ENCODE data around the gene POU5F1. TPM values are rescaled to one million over a fixed set of nuclear protein-coding genes. Genes with fewer than 3 reads are reported as not detected.
"Not testable (repeated sequence)": the region's sequence is repeated elsewhere in the genome, so short reads cannot be mapped to it uniquely, and the experiment has no call there.

The POU5F1 gene
- polyA plus RNA-seq, 6 donors from 2014 or later = 0.25 to 0.40 TPM; not detected in 4

DNA sequence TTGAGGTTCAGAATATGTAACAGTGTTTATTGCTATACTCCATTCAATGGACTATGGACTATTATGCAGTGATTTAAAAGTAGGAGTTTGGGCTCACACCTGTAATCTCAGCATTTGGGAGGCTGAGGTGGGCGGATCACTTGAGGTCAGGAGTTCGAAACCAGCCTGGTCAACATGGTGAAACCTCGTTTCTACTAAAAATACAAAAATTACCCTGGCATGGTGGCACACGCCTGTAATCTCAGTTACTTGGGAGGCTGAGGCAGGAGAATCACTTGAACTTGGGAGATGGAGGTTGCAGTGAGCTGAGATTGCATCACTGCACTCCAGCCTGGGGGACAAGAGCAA lies 28.6 kb upstream of the POU5F1 start:
- H3K4me3 Mint-ChIP-seq = peak overlapping the region in 7 of 8 donors; percentile 37 to 99 (median 76)
- peaks cover 5 to 12% of the 10 kb centered on the region in 2 donors for H3K36me3 Mint-ChIP-seq
- H3K27me3 Mint-ChIP-seq; ATAC-seq (ENCODE audit: low read depth in 2 of 2); H3K9me3 Mint-ChIP-seq; DNase-seq: not testable (repeated sequence)
- peak overlapping the region in 3 of 6 donors; percentile 47 to 94 (median 76) for H3K27ac Mint-ChIP-seq
- H3K4me1 Mint-ChIP-seq = peaks cover 43 to 60% (median 55%) of the 10 kb centered on the region in 3 donors

GRCh38 chr6:31197559-31198305 lies 27.2 kb upstream of the POU5F1 start:
- Mint-ChIP-seq H3K4me1 (peaks cover 35 to 49% (median 46%) of the 10 kb centered on the region in 3 donors), H3K4me3 (peak overlapping the region; percentile 74 to 99 (median 96)), H3K27me3 (no peaks in the 10 kb centered on the region), H3K9me3 (no peaks in the 10 kb centered on the region), H3K36me3 (peaks cover 5 to 12% of the 10 kb centered on the region in 2 donors), H3K27ac (peak overlapping the region; percentile 94 to 100 (median 99))
- peak; percentile 95 for DNase-seq
- ATAC-seq (ENCODE audit: low read depth in 2 of 2) = peak; percentile 79 to 81

DNA sequence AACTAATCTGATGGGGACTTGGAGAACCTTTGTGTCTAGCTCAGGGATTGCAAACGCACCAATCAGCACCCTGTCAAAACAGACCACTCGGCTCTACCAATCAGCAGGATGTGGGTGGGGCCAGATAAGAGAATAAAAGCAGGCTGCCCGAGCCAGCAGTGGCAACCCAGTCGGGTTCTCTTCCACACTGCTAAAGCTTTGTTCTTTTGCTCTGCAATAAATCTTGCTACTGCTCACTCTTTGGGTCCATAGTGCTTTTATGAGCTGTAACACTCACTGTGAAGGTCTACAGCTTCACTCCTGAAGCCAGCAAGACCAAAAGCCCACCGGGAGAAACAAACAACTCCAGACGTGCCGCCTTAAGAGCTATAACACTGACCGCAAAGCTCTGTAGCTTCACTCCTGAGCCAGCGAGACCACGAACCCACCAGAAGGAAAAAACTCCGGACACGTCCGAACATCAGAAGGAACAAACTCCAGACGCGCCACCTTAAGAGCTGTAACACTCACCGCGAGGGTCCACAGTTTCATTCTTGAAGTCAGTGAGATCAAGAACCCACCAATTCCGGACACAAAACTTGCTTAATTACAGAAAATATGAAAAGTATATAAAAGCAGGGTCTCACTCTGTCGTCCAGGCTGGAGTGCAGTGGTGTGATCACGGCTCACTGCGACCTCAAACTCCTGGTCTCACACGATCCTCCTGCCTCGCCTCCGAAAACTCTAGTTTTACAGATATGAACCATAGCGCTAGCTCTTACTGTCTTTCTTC lies 26.0 kb upstream of the POU5F1 start:
- H3K9me3 Mint-ChIP-seq; ATAC-seq (ENCODE audit: low read depth in 2 of 2); DNase-seq; H3K27me3 Mint-ChIP-seq: not testable (repeated sequence)
- Mint-ChIP-seq H3K36me3 (peaks cover 5 to 12% of the 10 kb centered on the region in 2 donors), H3K27ac (peak overlapping the region; percentile 94 to 100 (median 99)), H3K4me1 (peaks cover 25 to 47% (median 42%) of the 10 kb centered on the region in 3 donors), H3K4me3 (peak overlapping the region; percentile 74 to 99 (median 96))

GRCh38 chr6:31195308-31195979 lies 25.0 kb upstream of the POU5F1 start:
- H3K27me3 Mint-ChIP-seq; ATAC-seq (ENCODE audit: low read depth in 2 of 2); H3K9me3 Mint-ChIP-seq; DNase-seq; H3K36me3 Mint-ChIP-seq: not testable (repeated sequence)
- peak overlapping the region in 2 of 8 donors; percentile 74 to 86 for H3K4me3 Mint-ChIP-seq
- peak overlapping the region in 1 of 6 donors; percentile 75 for H3K27ac Mint-ChIP-seq
- H3K4me1 Mint-ChIP-seq = peaks cover 20 to 47% (median 38%) of the 10 kb centered on the region in 3 donors

DNA sequence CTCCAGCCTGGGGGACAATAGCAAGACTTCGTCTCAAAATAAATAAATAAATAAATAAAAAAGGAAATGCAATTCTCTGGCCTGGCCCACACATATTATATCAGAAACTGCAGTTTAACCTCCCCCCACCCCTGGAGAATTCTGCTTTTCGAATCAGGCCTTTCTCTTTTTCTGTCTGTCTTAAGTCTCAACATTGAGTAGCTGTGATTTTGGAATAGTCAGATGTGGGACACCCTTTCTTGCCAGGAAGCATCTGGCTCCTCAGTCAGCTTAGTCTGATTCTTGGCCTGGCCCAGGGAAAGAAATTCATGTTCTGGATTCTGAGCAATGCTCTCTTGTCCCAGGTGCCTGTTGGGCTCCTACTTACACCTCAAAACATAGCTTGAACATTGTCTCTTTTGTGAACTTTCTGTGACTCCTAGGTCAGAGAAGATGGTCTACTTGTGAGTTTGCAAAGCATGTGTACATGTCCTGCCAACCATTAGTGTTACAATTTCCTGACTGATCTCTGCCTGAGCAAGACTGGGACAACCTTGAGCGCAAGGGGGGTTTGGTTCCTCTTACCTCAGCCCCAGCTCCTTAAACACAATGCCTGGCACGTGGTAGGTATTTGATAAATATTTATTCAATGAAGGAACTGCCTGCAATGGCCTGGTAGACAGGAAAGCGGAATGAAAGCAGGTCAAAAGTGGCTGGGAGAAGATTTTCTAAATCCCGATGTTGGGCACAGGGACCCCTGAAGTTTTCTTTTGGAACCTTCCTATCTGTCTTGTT lies 23.8 kb upstream of the POU5F1 start:
- Mint-ChIP-seq H3K4me3 (peak overlapping the region in 4 of 8 donors; percentile 19 to 65 (median 58)), H3K27ac (peak overlapping the region in 4 of 6 donors; percentile 26 to 85 (median 47)), H3K36me3 (peaks cover 5 to 8% of the 10 kb centered on the region in 2 donors), H3K4me1 (peaks cover 20 to 44% (median 35%) of the 10 kb centered on the region in 3 donors), H3K9me3 (no peaks in the 10 kb centered on the region), H3K27me3 (no peaks in the 10 kb centered on the region)
- ATAC-seq (ENCODE audit: low read depth in 2 of 2) (no peak), DNase-seq (no peak)

DNA sequence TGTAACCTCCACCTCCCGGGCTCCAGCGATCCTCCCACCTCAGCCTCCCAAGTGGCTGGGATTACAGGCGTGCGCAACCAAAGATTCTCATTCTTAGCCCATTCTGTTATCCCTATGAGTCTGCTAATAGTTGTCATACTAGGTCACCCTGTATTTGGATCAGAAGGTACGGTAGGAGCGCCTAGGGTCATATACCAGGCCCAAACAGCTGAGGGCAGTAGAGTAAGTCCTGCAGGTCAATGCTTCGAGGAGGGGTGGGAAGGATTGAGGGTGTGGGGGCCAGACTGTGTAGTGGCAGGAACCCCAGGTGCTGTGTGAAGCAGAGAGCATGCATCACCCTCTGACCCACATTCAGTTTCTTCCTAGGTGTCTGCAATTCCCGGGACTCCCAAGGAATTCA lies 22.7 kb upstream of the POU5F1 start:
- no peaks in the 10 kb centered on the region for H3K27me3 Mint-ChIP-seq
- peak overlapping the region in 1 of 6 donors; percentile 38 for H3K27ac Mint-ChIP-seq
- peaks cover 5 to 8% of the 10 kb centered on the region in 2 donors for H3K36me3 Mint-ChIP-seq
- H3K4me3 Mint-ChIP-seq = no peak overlapping the region
- H3K4me1 Mint-ChIP-seq = peaks cover 17 to 36% (median 27%) of the 10 kb centered on the region in 3 donors
- H3K9me3 Mint-ChIP-seq = no peaks in the 10 kb centered on the region
- ATAC-seq (ENCODE audit: low read depth in 2 of 2) (no peak), DNase-seq (no peak)

DNA sequence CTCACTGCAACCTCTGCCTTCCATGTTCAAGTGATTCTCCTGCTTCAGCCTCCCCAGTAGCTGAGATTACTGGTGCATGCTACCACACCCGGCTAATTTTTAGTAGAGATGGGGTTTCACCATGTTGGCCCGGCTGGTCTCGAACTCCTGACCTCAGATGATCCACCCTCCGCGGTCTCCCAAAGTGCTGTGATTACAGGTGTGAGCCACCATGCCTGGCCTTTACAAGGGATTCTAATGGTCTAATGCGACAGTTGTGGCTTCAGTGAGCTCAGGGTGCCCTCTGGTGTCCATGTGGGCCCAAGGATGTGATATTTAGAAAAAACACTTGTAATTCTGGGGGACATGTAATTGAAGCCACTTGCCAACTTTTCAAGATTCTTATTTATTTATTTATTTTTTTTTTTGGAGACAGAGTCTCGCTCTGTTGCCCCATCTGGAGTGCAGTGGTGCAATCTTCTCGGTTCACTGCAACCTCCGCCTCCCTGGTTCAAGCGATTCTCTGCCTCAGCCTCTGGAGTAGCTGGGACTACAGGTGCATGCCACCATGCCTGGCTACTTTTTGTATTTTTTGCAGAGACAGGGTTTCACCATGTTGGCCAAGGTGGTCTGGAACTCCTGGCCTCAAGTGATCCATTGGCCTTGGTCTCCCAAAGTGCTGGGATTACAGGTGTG lies 22.1 kb upstream of the POU5F1 start:
- H3K27ac Mint-ChIP-seq; H3K9me3 Mint-ChIP-seq; ATAC-seq (ENCODE audit: low read depth in 2 of 2); H3K4me3 Mint-ChIP-seq; H3K36me3 Mint-ChIP-seq; H3K27me3 Mint-ChIP-seq: not testable (repeated sequence)
- H3K4me1 Mint-ChIP-seq = peaks cover 12 to 33% (median 22%) of the 10 kb centered on the region in 3 donors
- peak; percentile 55 for DNase-seq

GRCh38 chr6:31190488-31190887 lies 20.0 kb upstream of the POU5F1 start:
- no peak overlapping the region for H3K4me3 Mint-ChIP-seq
- H3K4me1 Mint-ChIP-seq = peaks cover 18 to 37% (median 24%) of the 10 kb centered on the region in 3 donors
- ATAC-seq (ENCODE audit: low read depth in 2 of 2) = no peak
- H3K36me3 Mint-ChIP-seq = no peaks in the 10 kb centered on the region
- H3K27me3 Mint-ChIP-seq = no peaks in the 10 kb centered on the region
- no peaks in the 10 kb centered on the region for H3K9me3 Mint-ChIP-seq
- no peak for DNase-seq
- peak overlapping the region in 1 of 6 donors; percentile 50 for H3K27ac Mint-ChIP-seq

DNA sequence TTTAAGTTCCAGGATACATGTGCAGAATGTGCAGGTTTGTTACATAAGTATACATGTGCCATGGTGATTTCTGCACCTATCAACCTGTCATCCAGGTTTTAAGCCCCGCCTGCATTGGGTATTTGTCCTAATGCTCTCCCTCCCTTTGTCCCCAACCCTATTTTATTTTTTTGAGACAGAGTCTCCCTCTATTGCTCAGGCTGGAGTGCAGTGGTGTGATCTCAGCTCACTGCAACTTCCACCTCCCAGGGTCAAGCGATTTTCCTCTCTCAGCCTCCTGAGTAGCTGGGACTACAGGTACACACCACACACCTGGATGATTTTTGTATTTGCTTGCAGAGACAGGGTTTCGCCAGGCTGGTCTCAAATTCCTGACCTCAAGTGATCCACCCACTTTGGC lies 18.7 kb upstream of the POU5F1 start:
- H3K27me3 Mint-ChIP-seq; DNase-seq; ATAC-seq (ENCODE audit: low read depth in 2 of 2); H3K4me3 Mint-ChIP-seq; H3K27ac Mint-ChIP-seq; H3K36me3 Mint-ChIP-seq; H3K9me3 Mint-ChIP-seq: not testable (repeated sequence)
- peaks cover 13 to 32% (median 17%) of the 10 kb centered on the region in 3 donors for H3K4me1 Mint-ChIP-seq

- Mint-ChIP-seq H3K27me3 (no peaks in the 10 kb centered on the region), H3K36me3 (no peaks in the 10 kb centered on the region), H3K4me3 (no peak overlapping the region), H3K9me3 (no peaks in the 10 kb centered on the region), H3K4me1 (peaks cover 10 to 28% (median 14%) of the 10 kb centered on the region in 3 donors), H3K27ac (peak overlapping the region in 2 of 6 donors; percentile 82 to 90)
- ATAC-seq (ENCODE audit: low read depth in 2 of 2) (no peak), DNase-seq (no peak)
Observed at GRCh38 chr6:31187780-31188194, 17.3 kb upstream of the POU5F1 start.

DNA sequence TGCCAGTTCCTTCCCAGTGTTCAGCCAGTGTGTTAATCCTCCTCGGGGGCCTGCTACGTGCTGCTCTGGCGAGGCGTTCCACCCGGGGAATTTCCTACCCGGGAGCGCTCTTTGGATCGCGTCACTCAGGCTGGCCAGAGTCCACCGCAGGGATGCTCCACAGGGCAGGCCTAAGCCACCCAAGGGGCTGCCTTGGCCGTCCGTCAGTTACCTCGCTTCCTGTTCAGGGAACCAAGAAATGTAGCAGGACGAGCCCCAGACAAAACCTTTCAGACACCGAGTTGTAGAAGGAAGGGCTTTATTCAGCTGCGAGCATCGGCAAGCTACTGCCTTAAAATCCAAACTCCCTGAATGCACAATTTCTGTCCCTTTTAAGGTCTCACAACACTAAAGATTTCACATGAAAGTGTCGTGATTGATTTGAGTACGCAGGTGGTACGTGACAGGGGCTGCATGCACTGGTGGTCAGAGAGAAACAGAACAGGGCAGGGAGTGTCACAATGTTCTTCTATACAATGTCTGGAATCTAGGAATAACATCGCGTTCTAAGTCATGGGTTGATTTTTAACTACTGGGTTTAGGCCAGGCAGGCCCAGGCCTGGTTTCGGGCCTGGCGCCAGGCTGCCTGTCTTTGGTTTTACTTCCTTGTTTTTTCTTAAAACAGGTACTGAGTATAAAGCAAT lies 15.7 kb upstream of the POU5F1 start:
- Mint-ChIP-seq H3K27me3 (no peaks in the 10 kb centered on the region), H3K27ac (peak overlapping the region; percentile 76 to 99 (median 90)), H3K4me3 (peak overlapping the region in 5 of 8 donors; percentile 2 to 57 (median 26)), H3K4me1 (peaks cover 8 to 23% (median 10%) of the 10 kb centered on the region in 3 donors), H3K36me3 (no peaks in the 10 kb centered on the region), H3K9me3 (no peaks in the 10 kb centered on the region)
- ATAC-seq (ENCODE audit: low read depth in 2 of 2) (peak; percentile 32 to 57), DNase-seq (no peak)

DNA sequence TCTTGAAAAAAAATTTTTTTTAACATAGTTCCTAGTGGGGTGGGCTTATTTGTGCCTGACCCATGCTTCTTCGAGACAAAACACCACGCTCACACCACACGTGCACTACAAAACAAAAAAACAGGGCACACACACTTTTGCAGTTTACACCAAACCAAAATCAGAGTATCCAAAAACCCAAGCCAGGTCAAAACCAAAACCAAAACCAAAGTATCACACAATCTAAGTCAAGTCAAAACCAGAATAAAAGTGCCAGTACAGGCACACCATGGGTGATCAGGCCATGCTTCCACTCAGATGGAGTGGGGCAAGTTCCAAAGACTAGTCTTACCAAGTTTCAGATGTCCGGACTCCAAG lies 15.2 kb upstream of the POU5F1 start:
- Mint-ChIP-seq H3K4me1 (peaks cover 8 to 22% (median 12%) of the 10 kb centered on the region in 3 donors), H3K27ac (peak overlapping the region in 3 of 6 donors; percentile 24 to 99 (median 90))
- not testable (repeated sequence) for H3K36me3 Mint-ChIP-seq; ATAC-seq (ENCODE audit: low read depth in 2 of 2); H3K9me3 Mint-ChIP-seq; H3K27me3 Mint-ChIP-seq; DNase-seq; H3K4me3 Mint-ChIP-seq

Data from naive B cell (primary cell).